Upper lobe of left lung (tissue), 4 donors: ENCODE data around the gene RPRD1B.

Source experiments
- CTCF ChIP-seq, 6 experiments: fragments of 450-650 bp in 4 of 6; fragments of 200-600 bp in 2 of 6; sonication (generic) in 2 of 6; IDR thresholded peaks; one replicate each; pipeline ENCODE4 v1.5.1; 2016 to 2019; ENCODE audit warnings: antibody characterized with exemption in 6 of 6
- POLR2A ChIP-seq, 4 donors: fragments of 450-650 bp; IDR thresholded peaks; one replicate each; pipeline ENCODE4 v1.5.1; 2016 to 2017; ENCODE audit warnings: antibody characterized with exemption in 4 of 4, mild to moderate bottlenecking in 2 of 4
- POLR2AphosphoS5 ChIP-seq, 2 donors: sonication (generic); formaldehyde crosslinking; IDR thresholded peaks; one replicate each; pipeline ENCODE4 v1.5.1; 2017; ENCODE audit warnings: antibody characterized with exemption in 2 of 2

- no peak for TF ChIP-seq POLR2AphosphoS5 (IDR thresholded peaks at IDR 0.05)
- TF ChIP-seq CTCF (IDR thresholded peaks at IDR 0.05): no peak
- TF ChIP-seq POLR2A (IDR thresholded peaks at IDR 0.05): no peak
These were observed 83.0 kb downstream of the RPRD1B start for GRCh38 chr20:38116409-38117165.
